Endodermal cell (in vitro differentiated cells): ENCODE data around the gene ZNF385A. TPM values are rescaled to one million over a fixed set of nuclear protein-coding genes. Genes with fewer than 3 reads are reported as not detected.
A peak's percentile ranks its signal among the peaks of the same experiment; 100 is the strongest.

Experiments
- DNase-seq: peaks from one replicate; pipeline ENCODE4 v3.0.0-alpha.2; 2017
- H3K27ac ChIP-seq: 2 replicates; pipeline ENCODE4 v1.5.1; 2013; ENCODE audit warnings: mild to moderate bottlenecking, low read depth, low read length, moderate library complexity
- H3K27me3 ChIP-seq: 2 replicates; pipeline ENCODE4 v1.6.1; 2013; ENCODE audit warnings: mild to moderate bottlenecking, low read length, moderate library complexity; ENCODE audit not compliant: insufficient read depth, control insufficient read depth, poor library complexity, severe bottlenecking
- H3K36me3 ChIP-seq: 2 replicates; pipeline ENCODE4 v1.7.0; 2013; ENCODE audit warnings: mild to moderate bottlenecking, low read length, moderate library complexity; ENCODE audit not compliant: control insufficient read depth, insufficient read depth
- H3K4me1 ChIP-seq: one replicate; pipeline ENCODE4 v1.7.0; 2013; ENCODE audit warnings: low read length; ENCODE audit not compliant: control insufficient read depth, insufficient read depth
- H3K4me3 ChIP-seq: 2 replicates; pipeline ENCODE4 v1.5.1; 2013; ENCODE audit warnings: mild to moderate bottlenecking, low read length, moderate library complexity
- H3K9ac ChIP-seq: 2 replicates; pipeline ENCODE4 v1.6.1; 2013; ENCODE audit warnings: mild to moderate bottlenecking, low read length, moderate library complexity; ENCODE audit not compliant: poor library complexity, severe bottlenecking; ENCODE audit errors: extremely low read depth
- H3K9me3 ChIP-seq: 2 replicates; pipeline ENCODE4 v1.6.1; 2013; ENCODE audit warnings: mild to moderate bottlenecking, low read length, moderate library complexity; ENCODE audit not compliant: control insufficient read depth
- H3K27ac Mint-ChIP-seq: 2 replicates; pipeline ENCODE4 v1.8.0; 2020; ENCODE audit warnings: mixed read lengths
- H3K27me3 Mint-ChIP-seq: 2 replicates; pipeline ENCODE4 v1.8.0; 2021; ENCODE audit warnings: mild to moderate bottlenecking, mixed read lengths; ENCODE audit not compliant: insufficient read depth
- H3K36me3 Mint-ChIP-seq: 2 replicates; pipeline ENCODE4 v1.8.0; 2020; ENCODE audit warnings: low read depth, mixed read lengths
- H3K4me1 Mint-ChIP-seq: 2 replicates; pipeline ENCODE4 v1.8.0; 2020; ENCODE audit warnings: mixed read lengths
- H3K4me3 Mint-ChIP-seq: 2 replicates; pipeline ENCODE4 v1.8.0; 2020; ENCODE audit warnings: mild to moderate bottlenecking, moderate library complexity, mixed read lengths
- H3K9me3 Mint-ChIP-seq: 2 replicates; pipeline ENCODE4 v1.8.0; 2020; ENCODE audit warnings: mild to moderate bottlenecking, mixed read lengths
- WGBS, 2 experiments: methylation state at CpG; one replicate each; pipeline versions ENCODE4 v1.1.5 to v1.1.7; 2013; ENCODE audit warnings: missing lambda C conversion rate in 2 of 2, mixed read lengths in 1 of 2; ENCODE audit not compliant: insufficient coverage in 1 of 2, insufficient read length in 1 of 2; 5-methylcytosine and 5-hydroxymethylcytosine counted together
- total RNA-seq, 2 donors: library from RNA; stranded (reverse); fragmentation: NEBNext Ultra II Directional in 1 of 2; extraction: Animal tissue kit (Norgen Biotek cat#: 25700) in 1 of 2; gene quantifications; 2 replicates in 1 of 2; 3 replicates in 1 of 2; pipeline ENCODE4 v1.2.1, GENCODE V29; 2021
- TF ChIP-seq, protein P1 (sequence below): fragments of 200-600 bp; sonication (generic); conservative IDR thresholded peaks from 2 replicates; pipeline ENCODE4 v1.5.0; 2021; ENCODE audit warnings: antibody characterized with exemption, mild to moderate bottlenecking

The ZNF385A gene
- total RNA-seq, 2 donors from 2014 or later = 10.5 to 16.3 TPM

- H3K4me1 ChIP-seq = peaks cover 25% of the 10 kb centered on the region
- no peaks in the 10 kb centered on the region for H3K9me3 ChIP-seq
- Mint-ChIP-seq H3K36me3 (no peaks in the 10 kb centered on the region), H3K4me1 (peaks cover 8% of the 10 kb centered on the region), H3K27ac (peak overlapping the region; percentile 67), H3K4me3 (no peak overlapping the region), H3K9me3 (no peaks in the 10 kb centered on the region), H3K27me3 (peaks cover 18% of the 10 kb centered on the region)
- H3K27me3 ChIP-seq = no peaks in the 10 kb centered on the region
- peak overlapping the region; percentile 94 for H3K27ac ChIP-seq
- H3K4me3 ChIP-seq = peak overlapping the region; percentile 75
- 64 to 73% methylated on average over 5 to 9 of the region's 9 CpGs for WGBS, 2 experiments
- H3K9ac ChIP-seq = peak overlapping the region; percentile 38
- no peaks in the 10 kb centered on the region for H3K36me3 ChIP-seq
- DNase-seq = no peak
- TF ChIP-seq, protein P1, sequence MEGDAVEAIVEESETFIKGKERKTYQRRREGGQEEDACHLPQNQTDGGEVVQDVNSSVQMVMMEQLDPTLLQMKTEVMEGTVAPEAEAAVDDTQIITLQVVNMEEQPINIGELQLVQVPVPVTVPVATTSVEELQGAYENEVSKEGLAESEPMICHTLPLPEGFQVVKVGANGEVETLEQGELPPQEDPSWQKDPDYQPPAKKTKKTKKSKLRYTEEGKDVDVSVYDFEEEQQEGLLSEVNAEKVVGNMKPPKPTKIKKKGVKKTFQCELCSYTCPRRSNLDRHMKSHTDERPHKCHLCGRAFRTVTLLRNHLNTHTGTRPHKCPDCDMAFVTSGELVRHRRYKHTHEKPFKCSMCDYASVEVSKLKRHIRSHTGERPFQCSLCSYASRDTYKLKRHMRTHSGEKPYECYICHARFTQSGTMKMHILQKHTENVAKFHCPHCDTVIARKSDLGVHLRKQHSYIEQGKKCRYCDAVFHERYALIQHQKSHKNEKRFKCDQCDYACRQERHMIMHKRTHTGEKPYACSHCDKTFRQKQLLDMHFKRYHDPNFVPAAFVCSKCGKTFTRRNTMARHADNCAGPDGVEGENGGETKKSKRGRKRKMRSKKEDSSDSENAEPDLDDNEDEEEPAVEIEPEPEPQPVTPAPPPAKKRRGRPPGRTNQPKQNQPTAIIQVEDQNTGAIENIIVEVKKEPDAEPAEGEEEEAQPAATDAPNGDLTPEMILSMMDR = no peak
These were observed 24.7 kb downstream of the ZNF385A start for GRCh38 chr12:54359762-54360351.

DNA sequence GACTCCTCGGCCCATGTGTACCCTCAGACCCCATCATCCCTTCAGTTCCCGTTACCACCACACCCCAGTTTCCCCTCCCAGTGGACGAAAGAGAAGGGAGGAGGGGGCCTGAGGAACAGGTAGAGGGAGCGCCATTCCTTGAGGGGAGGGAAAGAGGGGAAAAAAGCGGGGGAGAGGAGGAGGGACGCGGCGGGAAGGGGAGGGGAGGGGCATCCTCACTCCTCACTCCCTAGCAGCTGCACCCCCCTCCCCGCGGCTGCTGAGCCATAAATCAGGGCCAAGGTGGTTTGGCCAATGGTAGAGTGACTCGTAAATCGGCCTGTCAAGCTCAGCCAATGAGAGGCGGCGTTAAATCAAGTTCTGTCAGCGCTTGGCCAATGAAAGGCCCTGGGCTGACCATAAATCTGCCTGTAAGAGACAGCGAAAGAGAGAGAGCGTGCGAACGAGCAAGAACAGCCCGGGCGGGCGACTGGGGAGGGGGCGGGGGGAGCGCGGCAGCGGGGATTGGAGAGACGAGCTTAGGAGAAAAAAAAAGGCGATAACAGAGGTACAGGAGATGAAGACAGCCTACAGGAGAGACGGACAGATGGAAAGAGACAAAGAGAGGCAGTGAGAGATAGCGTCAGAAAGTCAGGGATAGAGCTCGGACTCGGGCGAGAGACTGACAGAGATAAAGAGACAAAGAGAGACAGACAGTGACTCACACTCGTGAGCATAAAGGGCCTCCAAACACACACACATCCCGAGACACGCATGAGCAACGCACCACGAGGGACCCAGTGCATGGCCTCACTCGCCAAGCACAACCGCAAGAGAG, 25.4 kb downstream of the ZNF385A start:
- peaks cover 25% of the 10 kb centered on the region for H3K4me1 ChIP-seq

GRCh38 chr12:54358191-54358944, 26.2 kb downstream of the ZNF385A start:
- no peak overlapping the region for H3K27ac Mint-ChIP-seq

More for the DNA sequence above, 25.4 kb downstream of the ZNF385A start:
- peaks cover 11% of the 10 kb centered on the region for H3K4me1 Mint-ChIP-seq
- peak overlapping the region; percentile 94 for H3K27ac ChIP-seq
- H3K27me3 Mint-ChIP-seq = peaks cover 13% of the 10 kb centered on the region
- H3K36me3 ChIP-seq = no peaks in the 10 kb centered on the region
- TF ChIP-seq, protein P1 = no peak
- WGBS, 2 experiments = 1% methylated on average over 17 to 37 of the region's 40 CpGs
- no peak overlapping the region for H3K27ac Mint-ChIP-seq
- H3K9ac ChIP-seq = peak overlapping the region; percentile 72
- DNase-seq = peak; percentile 100
- H3K9me3 ChIP-seq = no peaks in the 10 kb centered on the region
- H3K4me3 Mint-ChIP-seq = no peak overlapping the region
- H3K36me3 Mint-ChIP-seq = no peaks in the 10 kb centered on the region
- H3K4me3 ChIP-seq = peak overlapping the region; percentile 92
- H3K9me3 Mint-ChIP-seq = no peaks in the 10 kb centered on the region
- no peaks in the 10 kb centered on the region for H3K27me3 ChIP-seq

More at GRCh38 chr12:54358191-54358944, 26.2 kb downstream of the ZNF385A start:
- no peaks in the 10 kb centered on the region for H3K36me3 ChIP-seq
- Mint-ChIP-seq H3K4me1 (peaks cover 17% of the 10 kb centered on the region), H3K36me3 (no peaks in the 10 kb centered on the region), H3K27me3 (peaks cover 7% of the 10 kb centered on the region), H3K9me3 (no peaks in the 10 kb centered on the region), H3K4me3 (no peak overlapping the region)
- H3K9ac ChIP-seq = peak overlapping the region; percentile 72
- 5 to 6% methylated on average over 8 to 15 of the region's 15 CpGs for WGBS, 2 experiments
- no peaks in the 10 kb centered on the region for H3K9me3 ChIP-seq
- no peak for DNase-seq
- TF ChIP-seq, protein P1 = no peak
- H3K4me3 ChIP-seq = peak overlapping the region; percentile 92
- H3K4me1 ChIP-seq = peaks cover 28% of the 10 kb centered on the region
- no peaks in the 10 kb centered on the region for H3K27me3 ChIP-seq
- H3K27ac ChIP-seq = peak overlapping the region; percentile 86
